GF-D8 (cell line): Measurements from ENCODE around the gene G6PC3.
A peak's percentile ranks its signal among the peaks of the same experiment; 100 is the strongest.
"Not testable (repeated sequence)": the region's sequence is repeated elsewhere in the genome, so short reads cannot be mapped to it uniquely, and the experiment has no call there.

Experiments
- DNase-seq: peaks from one replicate; lab custom pipeline; 2025; lab: John Stamatoyannopoulos, UW

G6PC3 gene

DNA sequence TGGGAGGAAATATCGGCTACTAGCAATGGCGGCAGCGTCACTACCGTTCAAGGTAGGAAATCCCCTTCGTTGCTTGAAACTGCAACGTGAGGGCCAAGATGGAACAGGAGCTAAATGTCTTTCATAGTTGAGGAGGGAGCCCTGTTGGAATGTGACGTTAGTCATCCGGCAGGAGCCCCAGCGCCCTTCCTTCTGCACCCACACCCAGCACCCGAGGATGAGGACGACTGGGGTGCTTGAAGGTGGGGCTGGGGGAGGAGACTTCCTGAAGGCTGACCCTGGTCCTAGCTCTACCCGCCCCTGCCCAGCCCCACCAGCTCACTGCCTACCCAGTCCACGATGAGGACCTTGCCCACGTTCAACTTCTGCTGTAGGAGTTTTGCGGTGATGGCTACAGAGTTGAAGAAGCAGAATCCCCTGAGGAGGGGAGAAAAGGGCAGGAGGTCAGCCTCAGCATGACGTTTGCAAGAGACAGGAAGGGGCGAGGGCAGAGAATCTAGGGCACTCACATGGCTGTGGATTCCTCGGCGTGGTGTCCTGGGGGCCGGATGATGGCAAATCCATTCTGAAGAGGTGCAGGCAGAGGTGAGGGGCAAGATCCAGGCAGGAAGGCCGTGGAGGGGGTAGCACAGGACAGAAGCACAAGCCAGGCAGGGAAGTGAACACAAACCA, 11.9 kb downstream of the G6PC3 start:
- DNase-seq: no peak

DNA sequence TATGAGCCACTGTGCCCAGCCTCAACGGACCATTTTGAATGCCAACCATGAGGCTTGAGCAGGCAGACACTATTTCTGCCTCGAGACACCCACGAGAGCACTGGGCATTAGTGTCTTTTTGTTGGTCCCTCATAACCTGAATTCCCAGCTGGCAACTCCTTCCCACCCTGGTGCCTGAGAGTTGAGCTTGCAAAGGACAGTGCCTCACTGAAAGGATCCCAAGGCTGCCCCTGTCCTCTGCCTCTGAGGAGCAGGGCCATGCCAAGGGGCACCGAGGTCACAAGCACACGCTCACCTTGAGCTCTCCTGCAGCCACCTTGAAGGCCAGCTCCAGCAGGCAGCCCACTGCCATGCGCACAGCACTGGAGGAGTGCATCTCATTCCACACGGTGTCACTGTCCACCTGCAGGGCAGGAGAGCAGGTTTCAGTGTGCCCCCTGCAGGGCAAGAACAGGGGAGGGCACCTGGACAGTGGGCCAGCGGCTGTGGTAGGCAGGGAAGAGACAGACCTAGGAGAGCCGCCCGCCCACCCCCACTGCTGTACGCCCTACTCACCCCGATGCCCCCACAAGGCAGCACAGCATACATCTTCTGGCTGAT, 12.8 kb downstream of the G6PC3 start:
- no peak for DNase-seq

DNA sequence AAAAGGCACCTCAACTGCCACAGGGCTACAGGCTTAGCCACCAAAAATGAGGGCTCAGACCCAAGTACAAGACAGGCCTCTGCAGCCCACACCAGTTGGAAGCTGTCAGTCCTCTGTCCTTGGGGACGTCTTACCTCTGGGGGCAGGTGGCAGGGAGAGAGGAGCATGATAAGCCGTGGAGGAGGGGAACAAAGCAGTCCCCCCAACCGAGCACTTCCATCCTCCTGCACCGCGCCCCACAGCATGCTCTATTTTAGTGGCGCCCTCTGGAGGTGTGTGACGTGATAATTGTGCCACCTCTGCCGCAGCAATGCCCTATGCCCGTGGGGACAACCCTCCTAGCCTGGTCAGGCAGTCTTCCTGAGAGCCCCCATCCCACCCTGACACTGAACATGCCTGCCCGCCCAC, 13.6 kb downstream of the G6PC3 start:
- no peak for DNase-seq

DNA sequence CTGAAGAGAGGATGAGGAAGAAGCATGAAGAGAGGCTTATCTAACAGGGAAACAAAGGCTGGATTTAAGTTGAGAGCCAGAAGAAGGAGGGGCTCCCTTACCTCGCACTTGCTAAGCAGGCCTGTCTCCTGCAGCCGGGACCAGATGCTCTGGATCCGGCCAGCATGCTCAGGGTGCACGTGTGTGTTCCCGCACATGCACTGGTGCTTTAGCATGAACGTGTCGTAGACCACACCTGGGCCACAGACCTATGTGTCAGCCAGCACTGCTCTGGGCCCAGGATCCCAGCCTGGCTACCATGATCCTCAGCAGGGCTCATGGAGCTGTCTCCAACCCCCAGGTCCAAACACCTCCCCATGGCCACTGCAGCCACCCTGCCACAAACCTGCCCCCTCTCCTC, 14.4 kb downstream of the G6PC3 start:
- DNase-seq: no peak

DNA sequence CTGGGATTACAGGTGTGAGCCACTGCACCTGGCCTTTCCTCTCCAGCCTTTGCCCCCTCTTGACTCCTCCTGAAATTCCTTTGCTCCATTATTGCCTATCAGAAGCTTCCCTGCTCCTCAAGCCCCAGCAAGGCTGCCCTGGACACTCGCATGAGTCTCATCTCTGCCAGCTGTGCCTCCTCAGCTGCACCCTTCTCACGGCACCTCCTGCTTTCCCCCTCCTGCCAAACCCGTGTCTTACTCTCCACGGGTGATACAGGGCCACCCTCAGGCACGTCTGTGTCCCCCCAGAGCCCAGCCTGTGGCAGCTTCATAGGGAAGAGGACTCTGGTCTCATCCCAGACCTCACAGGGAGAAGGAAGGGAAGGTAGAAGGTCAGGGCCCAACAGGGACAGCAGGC, 15.4 kb downstream of the G6PC3 start:
- DNase-seq: no peak

DNA sequence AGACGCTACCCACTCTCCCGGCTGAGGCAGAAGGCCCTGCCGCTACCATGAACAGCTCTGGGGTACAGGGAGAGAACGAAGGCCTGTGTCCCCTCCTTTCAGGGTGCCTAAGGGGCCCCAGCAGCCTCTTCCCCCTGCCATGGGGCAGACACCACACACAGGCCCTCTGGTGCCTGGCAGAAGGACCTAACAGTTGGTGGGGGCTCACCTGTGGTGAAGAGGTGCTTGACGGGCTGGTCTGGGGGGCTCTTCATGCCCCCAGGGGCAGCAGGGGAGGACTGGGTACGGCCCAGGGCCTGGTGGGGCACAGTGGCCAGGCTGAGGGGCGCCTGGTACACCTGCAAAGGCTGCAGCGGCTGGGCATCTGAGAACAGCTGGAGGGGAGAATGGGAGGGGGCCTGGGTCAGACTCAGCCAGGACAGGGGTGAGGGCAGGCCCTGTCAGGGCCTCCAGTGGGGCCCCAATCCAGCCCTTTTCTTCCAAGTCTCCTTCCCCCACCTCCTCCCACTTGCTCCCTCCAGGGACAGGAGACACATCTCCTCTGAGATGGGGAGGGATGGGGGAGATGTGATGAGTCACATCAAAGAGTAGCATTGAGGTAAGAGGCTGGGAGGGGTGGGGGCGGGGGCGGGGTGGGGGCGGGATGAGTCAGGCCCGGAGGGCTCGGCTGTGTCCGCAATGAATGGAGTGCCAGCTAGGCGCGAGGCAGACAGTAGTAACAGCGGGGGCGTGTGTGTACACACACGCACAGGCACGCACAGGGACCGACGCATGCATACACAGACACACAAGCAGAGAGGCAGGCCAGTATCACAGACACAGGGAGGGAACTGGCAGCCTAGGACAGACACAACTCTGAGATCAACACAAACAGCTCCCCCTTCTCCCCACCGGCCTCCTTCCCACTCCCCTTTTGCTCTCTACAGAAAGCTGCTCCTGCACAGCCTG, 16.1 kb downstream of the G6PC3 start:
- no peak for DNase-seq

DNA sequence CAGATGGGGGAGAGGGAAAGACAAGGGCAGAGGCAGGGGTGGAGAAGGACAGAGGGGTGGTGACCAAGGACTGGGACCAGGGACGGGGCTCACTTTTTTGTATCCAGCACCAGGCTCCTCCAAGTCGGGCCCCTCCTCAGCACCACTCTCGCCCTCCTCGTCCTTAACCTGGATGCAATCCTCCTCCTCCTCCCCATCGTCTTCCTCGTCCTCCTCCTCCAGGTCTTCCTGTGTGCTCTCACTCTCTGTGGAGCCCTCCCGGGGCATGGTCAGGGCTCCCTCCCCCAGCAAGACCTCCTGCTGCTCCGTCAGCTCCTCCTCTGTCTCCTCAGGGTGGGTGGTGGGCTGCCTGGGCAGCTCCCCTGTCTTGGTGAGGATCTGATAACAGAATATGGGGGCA, 16.8 kb downstream of the G6PC3 start:
- no peak for DNase-seq

DNA sequence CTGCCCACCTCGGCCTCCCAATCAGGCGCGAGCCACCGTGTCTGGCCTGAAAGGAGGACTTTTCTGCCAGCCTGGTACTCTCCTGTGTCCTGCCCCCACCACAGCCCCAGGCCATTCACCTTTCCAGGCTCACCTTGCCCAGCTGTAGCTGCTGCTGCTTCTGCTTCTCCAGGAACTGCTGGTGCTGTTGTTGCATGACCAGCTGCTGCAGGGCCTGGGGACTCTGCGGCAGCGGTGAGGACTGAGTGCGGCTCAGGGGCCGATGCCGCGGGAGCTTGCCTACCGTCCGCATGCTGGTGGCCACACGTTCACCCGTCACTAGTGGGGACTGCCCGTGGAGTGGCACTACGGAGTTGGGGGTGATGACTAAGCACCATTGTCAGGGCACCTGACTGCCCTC, 17.7 kb downstream of the G6PC3 start:
- DNase-seq: no peak

DNA sequence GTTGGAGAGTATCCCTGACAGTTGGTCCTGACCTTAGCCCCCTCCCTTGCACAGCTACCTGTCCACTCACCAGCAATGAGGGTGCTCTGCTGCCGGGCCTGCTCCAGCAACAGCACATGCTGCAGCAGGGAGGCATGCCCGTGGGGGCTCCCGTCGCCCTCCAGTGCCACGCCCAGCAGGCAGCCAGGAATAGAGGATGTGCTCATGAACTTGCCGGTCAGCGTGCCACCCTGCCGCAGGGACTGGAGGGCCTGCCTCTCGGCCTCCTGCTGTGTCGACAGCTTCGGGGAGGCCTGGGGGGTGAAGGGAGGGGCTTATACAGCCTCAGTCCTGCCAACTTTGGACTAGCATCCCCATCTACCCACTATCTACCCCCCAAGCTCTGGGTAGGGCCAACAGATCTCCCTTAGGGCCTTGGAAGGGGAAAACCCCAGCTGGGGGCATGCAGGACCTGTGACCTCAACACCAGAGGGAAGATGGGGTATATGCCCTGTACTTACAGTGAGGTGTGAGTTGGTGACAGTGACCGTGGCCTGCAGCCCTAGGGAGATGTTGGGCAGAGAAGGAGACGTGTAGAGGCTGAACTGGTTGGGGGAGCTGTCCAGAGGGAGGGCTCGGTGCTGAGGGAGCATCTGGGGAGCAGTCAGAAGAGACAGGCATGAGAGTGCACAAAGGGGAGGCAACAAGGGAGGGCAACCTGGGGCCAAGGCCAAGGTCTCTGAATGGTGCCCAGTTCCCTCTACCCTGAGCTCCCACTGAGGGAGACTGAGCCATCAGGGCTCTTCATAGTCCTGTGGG, 20.9 kb downstream of the G6PC3 start:
- no peak for DNase-seq

DNA sequence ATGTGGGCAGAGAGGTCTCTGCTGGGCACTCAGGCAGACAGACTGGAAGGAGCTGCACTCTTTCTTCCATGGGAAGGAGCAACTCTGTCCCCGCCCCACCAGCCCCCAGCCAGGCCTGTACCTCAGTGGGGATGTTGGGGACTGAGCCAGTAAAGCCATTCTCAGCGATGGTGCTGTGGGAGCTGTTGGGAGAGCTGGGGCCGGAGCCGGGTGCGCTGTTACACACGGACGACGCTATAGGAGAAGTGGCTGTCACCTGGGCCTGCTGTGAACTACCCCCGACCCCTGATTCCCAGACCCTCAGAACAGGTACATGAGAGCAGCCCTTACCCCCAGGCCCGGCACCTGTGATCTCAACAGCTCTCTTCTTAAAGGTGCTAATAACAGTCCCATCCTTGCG, 21.5 kb downstream of the G6PC3 start:
- no peak for DNase-seq

DNA sequence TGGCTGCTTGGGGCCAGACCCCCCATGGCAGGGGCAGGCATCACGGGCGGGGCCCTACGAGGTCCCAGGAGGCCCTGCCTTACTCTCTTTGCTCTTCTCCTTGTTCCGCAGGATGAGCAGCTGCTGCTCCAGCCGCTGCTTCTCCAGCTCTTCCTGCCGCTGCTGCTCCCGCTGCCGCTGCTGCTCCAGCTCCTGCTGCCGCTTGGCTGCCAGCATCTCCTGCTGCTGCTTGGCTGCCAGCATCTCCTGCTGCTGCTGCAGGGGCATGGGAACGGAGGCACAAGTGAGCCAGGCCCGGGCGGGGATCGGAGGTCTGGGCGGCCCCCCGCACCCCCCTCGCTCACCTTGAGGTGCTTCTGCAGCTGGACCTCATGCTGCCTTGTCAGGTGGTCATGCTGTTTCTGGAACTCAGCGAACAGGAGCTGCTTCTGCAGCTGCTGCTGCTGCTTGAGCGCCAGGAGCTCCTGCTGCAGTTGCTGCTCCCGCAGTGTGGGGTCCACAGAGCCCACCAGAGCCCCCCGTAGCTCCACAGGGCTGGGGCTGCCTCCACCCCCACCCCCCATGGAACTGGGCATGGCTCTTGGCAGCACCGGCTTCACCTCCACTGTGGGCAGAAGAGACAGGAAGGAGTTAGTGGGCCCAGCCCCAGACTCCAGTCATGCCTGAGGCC, 22.8 kb downstream of the G6PC3 start:
- no peak for DNase-seq

DNA sequence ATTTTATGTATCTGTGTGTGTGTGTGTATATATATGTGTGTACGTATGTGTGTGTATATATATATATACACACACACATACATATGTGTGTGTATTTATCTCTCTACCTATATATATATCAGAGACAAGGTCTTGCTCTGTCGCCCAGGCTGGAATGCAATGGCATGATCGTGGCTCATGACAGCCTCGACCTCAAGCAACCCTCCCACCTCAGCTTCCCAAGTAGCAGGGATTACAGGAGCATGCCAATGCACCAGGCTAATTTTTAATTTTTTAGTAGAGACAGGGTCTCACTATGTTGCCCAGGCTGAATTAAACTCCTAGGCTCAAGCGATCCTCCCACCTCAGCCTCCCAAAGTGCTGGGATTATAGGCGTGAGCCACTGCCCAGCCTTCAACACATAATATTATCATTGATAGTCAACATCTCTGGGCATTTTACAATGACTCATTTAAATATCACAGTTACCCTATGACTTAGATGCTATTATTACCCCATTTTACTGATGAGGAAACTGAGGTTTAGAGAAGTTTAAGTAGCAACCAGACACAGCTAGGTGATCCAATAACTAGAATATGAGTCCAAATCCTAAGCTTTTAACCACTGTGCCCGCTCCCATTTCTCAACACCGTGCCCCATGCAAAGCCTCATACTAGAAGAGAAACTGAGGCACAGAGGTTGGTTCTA, 24.3 kb downstream of the G6PC3 start:
- DNase-seq: no peak

DNA sequence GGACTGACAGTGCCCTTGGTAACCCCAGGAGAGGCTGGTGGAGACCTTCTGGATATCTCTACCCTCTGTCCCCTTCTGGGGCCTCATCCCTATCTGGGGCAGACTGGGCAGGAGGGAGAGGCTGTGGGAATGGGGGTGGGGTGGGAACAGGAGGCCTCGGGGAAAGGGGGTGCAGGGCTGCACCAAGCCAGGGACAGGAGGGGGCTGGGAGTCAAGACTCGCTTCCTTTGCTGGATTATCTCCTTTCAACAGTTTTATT, 24.8 kb downstream of the G6PC3 start:
- DNase-seq: no peak

DNA sequence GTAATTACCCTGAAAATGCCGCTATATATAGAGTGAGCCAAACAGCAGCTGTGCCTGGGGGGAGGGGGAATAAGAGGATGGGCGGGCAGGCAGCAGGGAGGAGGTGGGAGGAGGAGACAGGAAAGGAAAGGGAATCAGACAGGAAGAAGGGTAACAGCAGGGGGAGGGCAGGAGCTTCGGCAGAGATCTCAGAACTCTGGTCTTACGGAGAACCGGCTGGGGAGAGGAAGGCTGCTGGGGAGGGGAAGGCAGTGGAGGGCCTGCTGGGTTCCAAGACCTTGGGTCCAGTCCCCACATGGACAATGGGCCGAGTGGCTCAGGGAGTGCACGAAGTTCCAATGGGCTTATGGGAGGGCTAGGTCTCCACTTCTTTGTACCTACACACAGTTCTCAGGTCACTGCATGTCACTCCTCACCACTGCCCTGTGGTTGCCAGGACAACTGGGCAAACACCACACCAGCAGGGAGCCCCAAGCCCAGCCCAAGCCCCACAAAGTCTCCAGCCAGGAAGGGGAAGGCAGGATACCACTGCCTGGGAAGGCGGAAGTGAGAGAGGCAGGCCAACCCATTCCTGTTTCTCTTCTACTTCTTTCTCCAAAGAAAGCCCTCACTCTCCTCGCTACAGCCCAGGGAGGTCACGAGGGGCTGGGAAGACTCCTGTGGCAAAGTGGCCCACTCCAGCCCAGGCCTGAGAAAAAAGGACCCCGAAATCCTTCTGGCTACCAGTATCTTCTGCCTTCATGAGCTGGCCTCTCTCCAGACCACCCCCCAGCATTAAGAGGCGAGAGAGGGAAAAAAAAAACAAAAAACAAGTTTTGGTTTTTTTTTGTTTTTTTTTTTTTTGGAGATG, 25.3 kb downstream of the G6PC3 start:
- peak; percentile 86 for DNase-seq

DNA sequence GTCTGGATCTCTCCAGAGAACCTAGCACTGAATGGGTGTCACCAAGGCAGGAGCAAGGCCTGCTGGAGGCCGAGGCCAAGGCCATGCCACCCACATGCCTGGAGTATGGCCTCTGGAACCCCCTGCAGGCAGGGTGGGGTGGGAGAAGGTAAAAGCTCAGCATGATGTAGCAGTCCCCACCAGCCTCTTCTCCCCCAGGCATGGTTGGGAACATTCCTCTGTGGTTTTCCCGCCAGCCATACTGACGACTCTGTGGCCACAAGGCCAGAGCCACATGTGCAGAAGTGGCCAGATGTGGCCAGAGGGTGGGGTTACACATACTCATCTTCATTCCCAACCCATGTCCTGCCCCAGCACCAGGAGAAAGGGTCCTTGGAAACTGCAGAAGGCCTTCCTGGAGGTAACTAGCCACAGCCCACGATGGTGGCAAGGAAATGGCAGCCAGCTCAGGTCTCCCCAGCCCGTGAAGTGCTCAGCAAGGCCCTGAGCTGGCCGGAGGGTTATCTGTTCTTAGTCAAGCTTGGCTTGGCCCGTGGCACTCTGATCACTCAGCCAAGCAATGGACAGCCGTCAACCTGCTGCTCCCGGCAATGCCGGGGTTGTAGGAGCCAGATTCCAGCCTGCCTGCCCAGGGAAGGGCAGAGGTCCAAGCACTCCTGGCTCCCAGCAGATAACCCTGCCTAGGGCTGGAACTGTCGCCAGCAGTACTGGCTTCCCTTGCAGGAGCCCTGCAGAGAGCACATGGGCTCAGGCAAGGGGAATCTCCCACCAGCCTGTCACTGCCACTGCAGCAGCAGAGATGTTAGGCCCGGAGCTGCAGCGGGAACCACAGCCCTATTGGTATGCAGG, 26.8 kb downstream of the G6PC3 start:
- DNase-seq: no peak

DNA sequence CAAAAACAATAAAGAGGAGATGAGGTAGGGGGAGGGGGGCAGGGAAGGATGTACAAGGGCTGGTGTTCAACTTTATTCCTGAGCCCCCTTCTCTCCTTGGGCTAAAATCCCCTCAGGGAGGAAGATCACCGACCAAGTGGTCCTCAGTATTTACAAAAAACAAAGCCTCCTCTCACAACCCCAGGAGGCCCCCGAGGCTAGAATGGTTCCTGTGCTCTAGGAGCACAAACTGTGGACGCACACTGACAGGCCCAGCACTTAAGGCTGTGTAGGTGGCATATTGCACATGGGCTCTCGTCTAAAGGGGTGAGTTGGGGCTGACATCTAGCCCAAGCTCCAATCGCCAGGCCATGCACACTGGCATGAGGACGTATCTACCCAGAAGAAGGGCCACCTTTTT, 31.3 kb downstream of the G6PC3 start:
- not testable (repeated sequence) for DNase-seq

DNA sequence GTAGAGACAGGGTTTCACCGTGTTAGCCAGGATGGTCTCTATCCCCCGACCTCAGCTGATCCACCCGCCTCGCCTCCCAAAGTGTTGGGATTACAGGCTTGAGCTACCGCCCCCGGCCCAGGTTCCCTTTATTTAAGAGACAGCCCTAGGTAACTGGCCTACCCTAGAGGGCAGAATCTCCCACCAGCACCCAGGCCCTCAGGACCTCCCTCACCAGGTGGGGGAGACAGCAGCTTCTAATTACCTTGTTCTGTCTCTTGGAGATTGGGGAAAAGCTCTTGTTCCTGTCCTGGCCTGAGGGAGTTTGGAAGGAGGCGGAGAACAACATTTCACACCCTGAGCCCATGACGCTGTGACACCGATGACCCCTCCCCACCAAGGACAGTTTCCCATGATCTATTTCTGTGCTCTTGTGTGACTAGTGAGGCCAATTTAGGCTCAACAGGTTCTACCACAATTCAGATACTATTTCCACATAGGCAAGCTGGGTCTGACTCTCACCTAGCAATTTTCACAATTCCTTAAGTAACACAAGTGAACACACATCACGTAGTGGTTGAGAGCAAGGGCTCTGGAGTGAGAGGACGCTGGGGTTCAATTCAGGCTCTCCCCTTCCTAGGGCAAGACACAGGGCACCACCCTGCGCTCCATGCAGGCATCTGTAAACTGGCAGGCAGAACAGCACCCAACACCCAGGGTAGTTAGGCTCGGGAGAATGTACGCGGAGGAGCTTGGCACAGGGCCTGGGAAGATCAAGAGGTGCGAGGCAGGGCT, 32.5 kb downstream of the G6PC3 start:
- DNase-seq: no peak

DNA sequence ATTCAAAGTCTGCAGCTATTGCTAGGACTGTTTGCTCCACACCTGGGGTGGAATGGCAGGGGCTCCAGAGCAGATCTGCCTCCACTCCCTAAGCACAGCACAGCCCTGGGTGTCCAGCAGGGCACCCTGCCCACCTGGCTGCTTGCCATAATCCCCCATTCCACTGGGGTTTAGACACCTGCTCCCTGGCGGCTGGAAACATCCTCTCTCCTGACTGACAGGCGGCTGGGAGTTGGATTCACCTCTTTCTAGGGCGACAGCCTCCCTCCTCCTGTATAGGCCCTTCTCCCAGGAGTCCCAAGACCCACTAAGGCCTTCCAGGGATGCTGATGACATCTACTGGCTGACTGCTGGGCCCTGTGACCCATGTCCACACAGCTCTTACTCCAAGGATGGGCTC, 34.9 kb downstream of the G6PC3 start:
- no peak for DNase-seq

DNA sequence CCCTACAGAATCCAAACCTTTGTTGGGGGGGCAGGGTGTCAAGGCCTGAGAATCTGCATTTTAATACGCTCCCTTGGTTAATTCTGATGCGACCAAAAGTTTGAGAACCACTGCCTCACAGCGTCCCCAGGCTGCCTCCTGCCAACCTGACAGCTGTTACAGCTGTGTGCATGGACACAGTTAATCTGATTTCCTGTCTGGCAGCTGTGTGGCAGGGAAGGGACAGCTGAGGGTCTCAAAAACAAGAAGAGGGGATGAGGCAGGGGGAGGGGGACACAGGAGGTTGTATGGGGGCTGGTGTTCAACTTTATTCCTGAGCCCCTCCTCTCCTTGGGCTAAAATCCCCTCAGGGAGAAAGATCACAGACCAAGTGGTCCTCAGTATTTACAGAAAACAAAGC, 35.4 kb downstream of the G6PC3 start:
- no peak for DNase-seq
